ENCODE results near the gene CCNF. TPM values are rescaled to one million over a fixed set of nuclear protein-coding genes. Genes with fewer than 3 reads are reported as not detected.

CCNF gene
- total and polyA plus RNA-seq, 9 of the 15 experiments (the other 6 are each of a cell fraction or from before 2014, with no cell fraction given) = 4.1 to 70.1 (median 29.5) TPM

DNA sequence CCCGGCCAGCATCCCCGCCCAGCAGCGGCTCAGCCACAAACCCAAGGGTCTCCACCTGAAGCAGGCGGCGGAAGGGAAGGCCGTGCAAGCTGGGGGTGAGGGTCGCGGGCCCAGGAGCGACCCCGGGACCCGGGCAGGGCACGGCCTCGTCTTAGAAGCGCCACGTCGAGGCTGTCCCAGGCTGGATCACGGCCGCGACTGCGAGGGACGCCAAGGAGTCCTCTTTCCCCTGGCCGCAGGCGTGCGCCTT is 538 bp upstream of the CCNF start (continued):
- TF ChIP-seq, protein P1, sequence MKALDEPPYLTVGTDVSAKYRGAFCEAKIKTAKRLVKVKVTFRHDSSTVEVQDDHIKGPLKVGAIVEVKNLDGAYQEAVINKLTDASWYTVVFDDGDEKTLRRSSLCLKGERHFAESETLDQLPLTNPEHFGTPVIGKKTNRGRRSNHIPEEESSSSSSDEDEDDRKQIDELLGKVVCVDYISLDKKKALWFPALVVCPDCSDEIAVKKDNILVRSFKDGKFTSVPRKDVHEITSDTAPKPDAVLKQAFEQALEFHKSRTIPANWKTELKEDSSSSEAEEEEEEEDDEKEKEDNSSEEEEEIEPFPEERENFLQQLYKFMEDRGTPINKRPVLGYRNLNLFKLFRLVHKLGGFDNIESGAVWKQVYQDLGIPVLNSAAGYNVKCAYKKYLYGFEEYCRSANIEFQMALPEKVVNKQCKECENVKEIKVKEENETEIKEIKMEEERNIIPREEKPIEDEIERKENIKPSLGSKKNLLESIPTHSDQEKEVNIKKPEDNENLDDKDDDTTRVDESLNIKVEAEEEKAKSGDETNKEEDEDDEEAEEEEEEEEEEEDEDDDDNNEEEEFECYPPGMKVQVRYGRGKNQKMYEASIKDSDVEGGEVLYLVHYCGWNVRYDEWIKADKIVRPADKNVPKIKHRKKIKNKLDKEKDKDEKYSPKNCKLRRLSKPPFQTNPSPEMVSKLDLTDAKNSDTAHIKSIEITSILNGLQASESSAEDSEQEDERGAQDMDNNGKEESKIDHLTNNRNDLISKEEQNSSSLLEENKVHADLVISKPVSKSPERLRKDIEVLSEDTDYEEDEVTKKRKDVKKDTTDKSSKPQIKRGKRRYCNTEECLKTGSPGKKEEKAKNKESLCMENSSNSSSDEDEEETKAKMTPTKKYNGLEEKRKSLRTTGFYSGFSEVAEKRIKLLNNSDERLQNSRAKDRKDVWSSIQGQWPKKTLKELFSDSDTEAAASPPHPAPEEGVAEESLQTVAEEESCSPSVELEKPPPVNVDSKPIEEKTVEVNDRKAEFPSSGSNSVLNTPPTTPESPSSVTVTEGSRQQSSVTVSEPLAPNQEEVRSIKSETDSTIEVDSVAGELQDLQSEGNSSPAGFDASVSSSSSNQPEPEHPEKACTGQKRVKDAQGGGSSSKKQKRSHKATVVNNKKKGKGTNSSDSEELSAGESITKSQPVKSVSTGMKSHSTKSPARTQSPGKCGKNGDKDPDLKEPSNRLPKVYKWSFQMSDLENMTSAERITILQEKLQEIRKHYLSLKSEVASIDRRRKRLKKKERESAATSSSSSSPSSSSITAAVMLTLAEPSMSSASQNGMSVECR (CRISPR knock-in tag; IDR thresholded peaks at IDR 0.05) = peak; percentile 94
- TF ChIP-seq SPI1 (IDR thresholded peaks at IDR 0.05; ENCODE audit: borderline replicate concordance, low read depth, low read length) = no peak
- peak in 1 of 2 experiments; percentile 72; a peak in 2 of 4 replicates for TF ChIP-seq TRIM24 (IDR thresholded peaks at IDR 0.05)
- peak; percentile 89 for TF ChIP-seq CHD1 (IDR thresholded peaks at IDR 0.05; ENCODE audit: low read length)
- peak; percentile 85 for TF ChIP-seq KDM5B (IDR thresholded peaks at IDR 0.05; ENCODE audit: insufficient replicate concordance, low read depth, low read length)
- TF ChIP-seq POLR2B (IDR thresholded peaks at IDR 0.05; ENCODE audit: low read depth, partially characterized antibody) = peak; percentile 73
- TF ChIP-seq DDX20 (tag; IDR thresholded peaks at IDR 0.05; ENCODE audit: low read depth) = no peak
- TF ChIP-seq CTBP1 (IDR thresholded peaks at IDR 0.05; ENCODE audit: borderline replicate concordance) = 0 out of 2 replicates have a peak, but pooled peaks have one; percentile 49
- TF ChIP-seq RNF2 (IDR thresholded peaks at IDR 0.05) = peak; percentile 53; the same call in 1 of the 2 replicates
- TF ChIP-seq ZNF232 (CRISPR knock-in tag; IDR thresholded peaks at IDR 0.05) = 0 out of 2 replicates have a peak, but pooled peaks have one; percentile 45
- TF ChIP-seq KDM4B (IDR thresholded peaks at IDR 0.05; ENCODE audit: borderline replicate concordance in 2 of 2, low read depth in 1 of 2) = no peak
- TF ChIP-seq, protein P2, sequence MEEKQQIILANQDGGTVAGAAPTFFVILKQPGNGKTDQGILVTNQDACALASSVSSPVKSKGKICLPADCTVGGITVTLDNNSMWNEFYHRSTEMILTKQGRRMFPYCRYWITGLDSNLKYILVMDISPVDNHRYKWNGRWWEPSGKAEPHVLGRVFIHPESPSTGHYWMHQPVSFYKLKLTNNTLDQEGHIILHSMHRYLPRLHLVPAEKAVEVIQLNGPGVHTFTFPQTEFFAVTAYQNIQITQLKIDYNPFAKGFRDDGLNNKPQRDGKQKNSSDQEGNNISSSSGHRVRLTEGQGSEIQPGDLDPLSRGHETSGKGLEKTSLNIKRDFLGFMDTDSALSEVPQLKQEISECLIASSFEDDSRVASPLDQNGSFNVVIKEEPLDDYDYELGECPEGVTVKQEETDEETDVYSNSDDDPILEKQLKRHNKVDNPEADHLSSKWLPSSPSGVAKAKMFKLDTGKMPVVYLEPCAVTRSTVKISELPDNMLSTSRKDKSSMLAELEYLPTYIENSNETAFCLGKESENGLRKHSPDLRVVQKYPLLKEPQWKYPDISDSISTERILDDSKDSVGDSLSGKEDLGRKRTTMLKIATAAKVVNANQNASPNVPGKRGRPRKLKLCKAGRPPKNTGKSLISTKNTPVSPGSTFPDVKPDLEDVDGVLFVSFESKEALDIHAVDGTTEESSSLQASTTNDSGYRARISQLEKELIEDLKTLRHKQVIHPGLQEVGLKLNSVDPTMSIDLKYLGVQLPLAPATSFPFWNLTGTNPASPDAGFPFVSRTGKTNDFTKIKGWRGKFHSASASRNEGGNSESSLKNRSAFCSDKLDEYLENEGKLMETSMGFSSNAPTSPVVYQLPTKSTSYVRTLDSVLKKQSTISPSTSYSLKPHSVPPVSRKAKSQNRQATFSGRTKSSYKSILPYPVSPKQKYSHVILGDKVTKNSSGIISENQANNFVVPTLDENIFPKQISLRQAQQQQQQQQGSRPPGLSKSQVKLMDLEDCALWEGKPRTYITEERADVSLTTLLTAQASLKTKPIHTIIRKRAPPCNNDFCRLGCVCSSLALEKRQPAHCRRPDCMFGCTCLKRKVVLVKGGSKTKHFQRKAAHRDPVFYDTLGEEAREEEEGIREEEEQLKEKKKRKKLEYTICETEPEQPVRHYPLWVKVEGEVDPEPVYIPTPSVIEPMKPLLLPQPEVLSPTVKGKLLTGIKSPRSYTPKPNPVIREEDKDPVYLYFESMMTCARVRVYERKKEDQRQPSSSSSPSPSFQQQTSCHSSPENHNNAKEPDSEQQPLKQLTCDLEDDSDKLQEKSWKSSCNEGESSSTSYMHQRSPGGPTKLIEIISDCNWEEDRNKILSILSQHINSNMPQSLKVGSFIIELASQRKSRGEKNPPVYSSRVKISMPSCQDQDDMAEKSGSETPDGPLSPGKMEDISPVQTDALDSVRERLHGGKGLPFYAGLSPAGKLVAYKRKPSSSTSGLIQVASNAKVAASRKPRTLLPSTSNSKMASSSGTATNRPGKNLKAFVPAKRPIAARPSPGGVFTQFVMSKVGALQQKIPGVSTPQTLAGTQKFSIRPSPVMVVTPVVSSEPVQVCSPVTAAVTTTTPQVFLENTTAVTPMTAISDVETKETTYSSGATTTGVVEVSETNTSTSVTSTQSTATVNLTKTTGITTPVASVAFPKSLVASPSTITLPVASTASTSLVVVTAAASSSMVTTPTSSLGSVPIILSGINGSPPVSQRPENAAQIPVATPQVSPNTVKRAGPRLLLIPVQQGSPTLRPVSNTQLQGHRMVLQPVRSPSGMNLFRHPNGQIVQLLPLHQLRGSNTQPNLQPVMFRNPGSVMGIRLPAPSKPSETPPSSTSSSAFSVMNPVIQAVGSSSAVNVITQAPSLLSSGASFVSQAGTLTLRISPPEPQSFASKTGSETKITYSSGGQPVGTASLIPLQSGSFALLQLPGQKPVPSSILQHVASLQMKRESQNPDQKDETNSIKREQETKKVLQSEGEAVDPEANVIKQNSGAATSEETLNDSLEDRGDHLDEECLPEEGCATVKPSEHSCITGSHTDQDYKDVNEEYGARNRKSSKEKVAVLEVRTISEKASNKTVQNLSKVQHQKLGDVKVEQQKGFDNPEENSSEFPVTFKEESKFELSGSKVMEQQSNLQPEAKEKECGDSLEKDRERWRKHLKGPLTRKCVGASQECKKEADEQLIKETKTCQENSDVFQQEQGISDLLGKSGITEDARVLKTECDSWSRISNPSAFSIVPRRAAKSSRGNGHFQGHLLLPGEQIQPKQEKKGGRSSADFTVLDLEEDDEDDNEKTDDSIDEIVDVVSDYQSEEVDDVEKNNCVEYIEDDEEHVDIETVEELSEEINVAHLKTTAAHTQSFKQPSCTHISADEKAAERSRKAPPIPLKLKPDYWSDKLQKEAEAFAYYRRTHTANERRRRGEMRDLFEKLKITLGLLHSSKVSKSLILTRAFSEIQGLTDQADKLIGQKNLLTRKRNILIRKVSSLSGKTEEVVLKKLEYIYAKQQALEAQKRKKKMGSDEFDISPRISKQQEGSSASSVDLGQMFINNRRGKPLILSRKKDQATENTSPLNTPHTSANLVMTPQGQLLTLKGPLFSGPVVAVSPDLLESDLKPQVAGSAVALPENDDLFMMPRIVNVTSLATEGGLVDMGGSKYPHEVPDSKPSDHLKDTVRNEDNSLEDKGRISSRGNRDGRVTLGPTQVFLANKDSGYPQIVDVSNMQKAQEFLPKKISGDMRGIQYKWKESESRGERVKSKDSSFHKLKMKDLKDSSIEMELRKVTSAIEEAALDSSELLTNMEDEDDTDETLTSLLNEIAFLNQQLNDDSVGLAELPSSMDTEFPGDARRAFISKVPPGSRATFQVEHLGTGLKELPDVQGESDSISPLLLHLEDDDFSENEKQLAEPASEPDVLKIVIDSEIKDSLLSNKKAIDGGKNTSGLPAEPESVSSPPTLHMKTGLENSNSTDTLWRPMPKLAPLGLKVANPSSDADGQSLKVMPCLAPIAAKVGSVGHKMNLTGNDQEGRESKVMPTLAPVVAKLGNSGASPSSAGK (IDR thresholded peaks at IDR 0.05) = peak; percentile 87
- peak; percentile 73; the same call in 1 of the 2 replicates for TF ChIP-seq ZNF263 (CRISPR knock-in tag; IDR thresholded peaks at IDR 0.05; ENCODE audit: borderline replicate concordance)
- TF ChIP-seq NCOA4 (IDR thresholded peaks at IDR 0.05; ENCODE audit: partially characterized antibody) = no peak

All from K562 (cell line).